ENCODE results near the gene HECTD4.

- TF ChIP-seq, protein P1, sequence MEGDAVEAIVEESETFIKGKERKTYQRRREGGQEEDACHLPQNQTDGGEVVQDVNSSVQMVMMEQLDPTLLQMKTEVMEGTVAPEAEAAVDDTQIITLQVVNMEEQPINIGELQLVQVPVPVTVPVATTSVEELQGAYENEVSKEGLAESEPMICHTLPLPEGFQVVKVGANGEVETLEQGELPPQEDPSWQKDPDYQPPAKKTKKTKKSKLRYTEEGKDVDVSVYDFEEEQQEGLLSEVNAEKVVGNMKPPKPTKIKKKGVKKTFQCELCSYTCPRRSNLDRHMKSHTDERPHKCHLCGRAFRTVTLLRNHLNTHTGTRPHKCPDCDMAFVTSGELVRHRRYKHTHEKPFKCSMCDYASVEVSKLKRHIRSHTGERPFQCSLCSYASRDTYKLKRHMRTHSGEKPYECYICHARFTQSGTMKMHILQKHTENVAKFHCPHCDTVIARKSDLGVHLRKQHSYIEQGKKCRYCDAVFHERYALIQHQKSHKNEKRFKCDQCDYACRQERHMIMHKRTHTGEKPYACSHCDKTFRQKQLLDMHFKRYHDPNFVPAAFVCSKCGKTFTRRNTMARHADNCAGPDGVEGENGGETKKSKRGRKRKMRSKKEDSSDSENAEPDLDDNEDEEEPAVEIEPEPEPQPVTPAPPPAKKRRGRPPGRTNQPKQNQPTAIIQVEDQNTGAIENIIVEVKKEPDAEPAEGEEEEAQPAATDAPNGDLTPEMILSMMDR (IDR thresholded peaks at IDR 0.05) = no peak
- TF ChIP-seq EZH2 (IDR thresholded peaks at IDR 0.05; ENCODE audit: borderline replicate concordance, insufficient read depth, low read depth, low read length, poor library complexity, severe bottlenecking) = no peak
Observed at GRCh38 chr12:112408621-112409020, 26.4 kb upstream of the HECTD4 start.

All from B cell (primary cell).